HEK293T (cell line): ENCODE data around the gene TTLL11.
"Not testable (repeated sequence)": the region's sequence is repeated elsewhere in the genome, so short reads cannot be mapped to it uniquely, and the experiment has no call there.

ENCODE experiments used
- CTCF ChIA-PET: fragments of 350-600 bp; formaldehyde crosslinking; extraction: SDS; loops from one replicate; lab custom pipeline; 2021; ENCODE audit warnings: antibody characterized with exemption, inconsistent platforms; lab: Yijun Ruan, JAX
- POLR2A ChIA-PET: fragments of 350-600 bp; formaldehyde crosslinking; extraction: SDS; loops from one replicate; lab custom pipeline; 2020; ENCODE audit warnings: antibody characterized with exemption, inconsistent platforms; lab: Yijun Ruan, JAX
- DNase-seq: peaks from one replicate; pipeline ENCODE4 v3.0.0; 2012; ENCODE audit warnings: mixed read lengths; ENCODE audit errors: extremely low spot score
- ARNT ChIP-seq: fragments of 450-650 bp; IDR thresholded peaks from 2 replicates; pipeline ENCODE4 v1.6.1; 2017; ENCODE audit warnings: mild to moderate bottlenecking
- BHLHE40 ChIP-seq: fragments of 450-650 bp; IDR thresholded peaks from 2 replicates; pipeline ENCODE4 v1.6.1; 2016; ENCODE audit warnings: mild to moderate bottlenecking, moderate library complexity, borderline replicate concordance
- CTBP1 ChIP-seq: fragments of 450-650 bp; IDR thresholded peaks from 2 replicates; pipeline ENCODE4 v1.6.1; 2016; ENCODE audit warnings: borderline replicate concordance
- ELF4 ChIP-seq: fragments of 450-650 bp; IDR thresholded peaks from 2 replicates; pipeline ENCODE4 v1.6.1; 2017; ENCODE audit warnings: antibody characterized with exemption
- FOXA1 ChIP-seq: fragments of 450-650 bp; IDR thresholded peaks from 2 replicates; pipeline ENCODE4 v1.6.1; 2016; ENCODE audit warnings: mild to moderate bottlenecking
- FOXK2 ChIP-seq: fragments of 450-650 bp; IDR thresholded peaks from 2 replicates; pipeline ENCODE4 v1.6.1; 2016; ENCODE audit warnings: mild to moderate bottlenecking
- FOXM1 ChIP-seq: fragments of 450-650 bp; IDR thresholded peaks from 2 replicates; pipeline ENCODE4 v1.6.1; 2017; ENCODE audit warnings: mild to moderate bottlenecking, borderline replicate concordance
- HDGF ChIP-seq: fragments of 450-650 bp; IDR thresholded peaks from 2 replicates; pipeline ENCODE4 v1.6.1; 2017; ENCODE audit warnings: antibody characterized with exemption, borderline replicate concordance
- L3MBTL2 ChIP-seq: fragments of 450-650 bp; conservative IDR thresholded peaks from 2 replicates; pipeline ENCODE4 v1.6.1; 2016; ENCODE audit warnings: mild to moderate bottlenecking
- LEF1 ChIP-seq: fragments of 450-650 bp; IDR thresholded peaks from 2 replicates; pipeline ENCODE4 v1.6.1; 2017; ENCODE audit warnings: mild to moderate bottlenecking, borderline replicate concordance
- NFRKB ChIP-seq: fragments of 450-650 bp; IDR thresholded peaks from 2 replicates; pipeline ENCODE4 v1.6.1; 2016; ENCODE audit warnings: mild to moderate bottlenecking, moderate library complexity
- SP1 ChIP-seq: fragments of 450-650 bp; IDR thresholded peaks from 2 replicates; pipeline ENCODE4 v1.6.1; 2017
- SUZ12 ChIP-seq: fragments of 450-650 bp; IDR thresholded peaks from 2 replicates; pipeline ENCODE4 v1.6.1; 2016; ENCODE audit warnings: mild to moderate bottlenecking
- TARDBP ChIP-seq: fragments of 450-650 bp; IDR thresholded peaks from 2 replicates; pipeline ENCODE4 v1.6.1; 2016
- ZNF384 ChIP-seq: fragments of 450-650 bp; IDR thresholded peaks from 2 replicates; pipeline ENCODE4 v1.6.1; 2016
- TF ChIP-seq, protein P1 (sequence below): fragments of 450-650 bp; IDR thresholded peaks from 2 replicates; pipeline ENCODE4 v1.6.1; 2016

TTLL11 gene

DNA sequence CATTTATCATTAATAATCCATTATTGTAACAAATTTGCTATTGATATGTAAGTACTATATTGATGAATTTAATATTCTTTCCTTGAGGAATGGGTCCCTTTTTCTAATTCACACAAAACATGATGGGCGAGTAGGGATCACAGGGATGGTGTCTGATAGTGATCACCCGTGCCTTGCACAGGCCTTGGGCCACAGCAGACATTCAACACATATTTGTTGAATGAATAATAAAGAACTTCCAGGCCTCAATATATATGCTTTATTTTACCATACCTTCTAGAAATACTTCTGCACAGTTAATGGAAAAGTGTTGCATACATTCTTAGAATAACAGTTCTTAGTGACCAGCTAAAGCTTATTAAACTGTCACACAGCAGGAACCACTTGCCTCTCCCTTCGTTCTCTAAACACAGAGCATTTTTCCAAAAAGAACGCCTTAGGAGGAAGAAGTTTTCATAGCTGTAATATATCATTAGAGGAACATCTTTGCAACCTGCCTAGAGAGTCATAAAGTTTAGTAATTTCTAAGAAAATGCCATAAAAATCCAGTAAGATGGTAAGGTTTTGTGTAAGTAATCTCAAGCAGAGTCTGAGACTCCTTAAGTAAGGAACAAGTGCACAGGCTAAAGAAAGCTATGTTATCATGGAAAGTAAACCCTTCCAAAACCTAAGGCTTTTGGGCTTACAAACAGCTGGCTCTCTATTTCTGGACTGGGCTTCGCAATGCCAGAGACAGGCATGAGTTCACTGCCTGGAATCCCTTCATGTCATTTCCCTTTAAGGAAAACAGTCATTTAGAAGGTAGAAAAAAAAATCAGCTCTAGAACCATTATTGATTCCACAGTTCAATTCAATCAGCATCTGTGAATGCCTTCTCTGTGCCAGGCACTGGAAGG is 17.7 kb downstream of the TTLL11 start:
- no peak for TF ChIP-seq CTBP1
- TF ChIP-seq, protein P1, sequence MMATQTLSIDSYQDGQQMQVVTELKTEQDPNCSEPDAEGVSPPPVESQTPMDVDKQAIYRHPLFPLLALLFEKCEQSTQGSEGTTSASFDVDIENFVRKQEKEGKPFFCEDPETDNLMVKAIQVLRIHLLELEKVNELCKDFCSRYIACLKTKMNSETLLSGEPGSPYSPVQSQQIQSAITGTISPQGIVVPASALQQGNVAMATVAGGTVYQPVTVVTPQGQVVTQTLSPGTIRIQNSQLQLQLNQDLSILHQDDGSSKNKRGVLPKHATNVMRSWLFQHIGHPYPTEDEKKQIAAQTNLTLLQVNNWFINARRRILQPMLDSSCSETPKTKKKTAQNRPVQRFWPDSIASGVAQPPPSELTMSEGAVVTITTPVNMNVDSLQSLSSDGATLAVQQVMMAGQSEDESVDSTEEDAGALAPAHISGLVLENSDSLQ = peak; percentile 78
- no peak for DNase-seq
- POLR2A ChIA-PET = no interaction called here
- CTCF ChIA-PET = no interaction called here

DNA sequence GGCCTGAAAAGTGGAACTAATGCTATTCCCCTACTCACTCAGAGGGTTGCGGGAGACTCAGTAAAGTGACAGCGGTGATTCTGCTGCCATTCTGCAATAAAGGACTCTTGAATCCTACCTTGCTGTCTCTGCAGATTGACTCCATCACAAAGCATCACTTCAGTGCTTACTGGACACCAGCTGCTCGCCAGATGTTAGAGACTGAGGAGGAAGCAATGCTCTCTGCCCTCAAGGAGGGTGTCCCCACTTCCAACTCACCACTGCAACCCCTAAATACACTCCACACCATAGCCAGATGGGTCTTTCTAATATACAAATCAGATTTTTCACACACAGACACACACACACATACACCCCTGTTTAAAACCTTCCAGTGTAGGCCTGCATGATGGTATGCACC is 21.4 kb downstream of the TTLL11 start:
- ChIA-PET CTCF (no interaction called here), POLR2A (no interaction called here)
- no peak for DNase-seq
- TF ChIP-seq HDGF = no peak
- no peak for TF ChIP-seq SP1
- no peak for TF ChIP-seq ELF4
- no peak for TF ChIP-seq ARNT
- TF ChIP-seq ZNF384 = no peak
- TF ChIP-seq SUZ12 = no peak
- TF ChIP-seq LEF1 = no peak
- TF ChIP-seq NFRKB = no peak

DNA sequence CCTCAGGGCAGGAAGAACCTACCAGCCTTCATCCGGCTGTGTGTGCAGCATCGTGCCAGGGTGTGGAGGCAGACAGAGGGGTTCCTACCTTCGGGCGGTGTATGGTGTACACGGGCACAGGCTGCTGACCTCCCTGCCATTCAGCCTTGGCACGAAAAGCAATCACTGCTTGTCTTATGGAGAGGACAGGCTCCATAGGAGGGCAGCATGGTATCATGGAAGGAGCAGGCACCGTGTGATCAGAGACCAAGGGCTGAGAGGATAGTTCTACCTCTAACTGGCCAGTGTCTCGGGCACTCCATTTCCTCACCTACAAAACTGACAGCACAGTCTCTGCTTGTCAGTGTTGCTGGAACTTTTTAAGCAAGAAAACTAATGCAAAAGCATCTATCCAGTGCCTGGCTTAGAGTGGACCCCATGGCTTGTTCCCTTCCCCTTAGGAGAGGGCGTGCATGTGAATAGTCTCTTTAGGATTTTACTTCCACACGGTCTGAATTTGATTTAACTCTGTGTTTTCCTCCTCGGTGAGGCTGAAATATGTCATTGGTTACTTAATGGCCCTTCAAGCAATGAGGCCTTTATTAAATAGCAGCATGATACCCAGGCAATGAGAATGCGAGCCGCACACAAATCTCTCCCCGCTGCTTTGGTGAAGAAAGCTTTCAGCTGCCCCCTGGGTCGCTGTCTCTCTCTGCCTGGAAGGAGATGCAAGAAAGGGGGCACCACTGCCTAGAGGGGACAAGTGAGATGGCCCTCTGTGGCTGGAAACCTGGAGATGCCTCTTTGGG is 22.2 kb downstream of the TTLL11 start:
- TF ChIP-seq, protein P1 = no peak
- no peak for TF ChIP-seq CTBP1
- no peak for TF ChIP-seq LEF1
- TF ChIP-seq ZNF384 = no peak
- TF ChIP-seq L3MBTL2 = no peak
- no peak for TF ChIP-seq NFRKB
- no peak for TF ChIP-seq FOXA1
- no peak for TF ChIP-seq SP1
- no peak for TF ChIP-seq SUZ12
- TF ChIP-seq ARNT = no peak
- TF ChIP-seq FOXM1 = no peak
- TF ChIP-seq ELF4 = no peak
- no peak for TF ChIP-seq TARDBP
- no peak for TF ChIP-seq HDGF
- no peak for TF ChIP-seq BHLHE40
- no peak for DNase-seq
- CTCF ChIA-PET = no interaction called here
- POLR2A ChIA-PET = no interaction called here

DNA sequence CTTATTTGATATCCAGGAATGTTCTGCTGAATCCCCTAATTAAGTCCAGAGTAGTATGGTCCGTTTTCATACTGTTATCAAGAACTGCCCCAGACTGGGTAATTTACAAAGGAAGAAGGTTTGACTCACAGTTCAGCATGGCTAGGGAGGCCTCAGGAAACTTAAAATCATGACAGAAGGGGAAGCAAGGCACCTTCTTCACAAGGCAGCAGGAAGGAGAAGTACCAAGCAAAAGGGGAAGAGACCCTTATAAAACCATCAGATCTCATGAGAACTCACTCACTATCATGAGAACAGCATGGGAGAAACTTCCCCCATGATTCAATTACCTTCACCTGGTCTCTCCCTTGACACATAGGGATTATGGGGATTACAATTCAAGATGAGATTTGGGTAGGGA is 26.4 kb downstream of the TTLL11 start:
- DNase-seq, POLR2A ChIA-PET, CTCF ChIA-PET: not testable (repeated sequence)

DNA sequence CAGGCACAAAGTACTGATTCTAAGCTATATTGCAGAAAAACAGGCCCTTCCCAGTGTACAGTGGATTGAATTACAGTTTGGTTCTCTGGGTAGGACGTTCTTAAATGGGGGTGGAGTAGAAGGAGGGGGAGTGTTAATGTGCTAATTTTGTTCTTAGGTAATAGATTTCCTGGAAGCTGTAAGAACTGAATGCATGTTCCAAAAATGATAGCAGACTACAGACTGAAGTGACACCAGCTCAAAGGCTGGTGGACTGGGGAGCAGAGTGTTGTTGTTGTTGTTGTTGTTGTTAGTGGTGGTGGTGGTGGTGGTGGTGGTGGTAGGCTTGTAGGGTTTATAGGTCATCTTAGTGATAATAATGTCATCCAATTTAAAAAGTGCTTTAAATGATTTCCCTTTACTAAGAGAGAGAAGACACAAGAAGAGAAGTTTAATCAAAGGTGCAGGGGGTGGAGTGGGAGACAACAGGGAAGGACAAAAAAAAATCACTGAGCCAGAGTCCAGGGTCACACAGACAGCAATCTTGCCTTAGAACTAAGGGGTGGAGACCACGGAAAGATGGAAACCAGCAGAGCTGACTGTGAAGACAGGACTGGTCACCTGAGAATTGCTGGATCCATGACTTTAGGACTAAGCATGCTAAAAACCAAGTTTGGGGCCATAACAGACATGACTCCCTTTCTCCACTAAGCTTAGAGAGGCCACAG is 27.0 kb downstream of the TTLL11 start:
- POLR2A ChIA-PET = no interaction called here
- DNase-seq = no peak
- CTCF ChIA-PET = no interaction called here
- no peak for TF ChIP-seq BHLHE40
- no peak for TF ChIP-seq LEF1
- TF ChIP-seq FOXA1 = no peak
- no peak for TF ChIP-seq ELF4
- TF ChIP-seq FOXK2 = no peak
- no peak for TF ChIP-seq NFRKB
- TF ChIP-seq L3MBTL2 = no peak
- no peak for TF ChIP-seq ZNF384
- no peak for TF ChIP-seq SP1
- no peak for TF ChIP-seq CTBP1
- no peak for TF ChIP-seq ARNT

DNA sequence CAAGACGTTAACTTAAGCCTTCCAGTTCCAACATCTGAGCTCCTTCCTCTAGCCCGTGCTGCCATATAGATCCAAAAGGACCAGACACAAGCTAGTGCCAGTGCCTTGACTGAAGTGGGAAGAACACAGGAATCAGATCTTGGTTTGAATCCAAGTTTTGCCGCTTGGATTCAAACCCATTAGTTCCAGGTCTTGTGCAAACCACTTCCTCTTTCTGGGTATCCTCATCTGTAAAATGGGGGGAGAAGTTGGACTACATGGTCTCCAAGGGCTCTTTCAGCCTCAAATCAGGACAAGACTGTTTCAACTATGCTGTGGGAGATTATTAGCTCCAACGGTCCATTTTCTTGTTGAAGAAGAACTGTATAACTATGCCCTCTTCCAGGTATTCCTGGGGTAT is 32.6 kb downstream of the TTLL11 start:
- POLR2A ChIA-PET = no interaction called here
- TF ChIP-seq ARNT (no peak), FOXK2 (no peak), FOXA1 (no peak), ELF4 (no peak), LEF1 (no peak), L3MBTL2 (no peak)
- TF ChIP-seq, protein P1 = no peak

More for the DNA sequence above, 32.6 kb downstream of the TTLL11 start:
- CTCF ChIA-PET = no interaction called here
- DNase-seq = no peak
